HG03457 (cell line): ENCODE results near the gene IQSEC1.

ENCODE experiments used
- ATAC-seq: cut with Tn5 transposase; IDR thresholded peaks from one replicate; pipeline ENCODE4 v1.9.1; 2021; ENCODE audit warnings: moderate number of reproducible peaks; ENCODE audit not compliant: unreplicated experiment

Gene IQSEC1

GRCh38 chr3:12957824-12958792 is 115.1 kb downstream of the IQSEC1 start:
- no peak for ATAC-seq

GRCh38 chr3:12957339-12957738 is 115.9 kb downstream of the IQSEC1 start:
- ATAC-seq = no peak

- no peak for ATAC-seq
Observed at GRCh38 chr3:12956316-12956660, 116.9 kb downstream of the IQSEC1 start.

GRCh38 chr3:12955651-12956315 is 117.4 kb downstream of the IQSEC1 start:
- no peak for ATAC-seq

- ATAC-seq = peak; percentile 55
Observed at GRCh38 chr3:12954891-12955650, 118.2 kb downstream of the IQSEC1 start.

GRCh38 chr3:12954180-12954579 is 119.0 kb downstream of the IQSEC1 start:
- ATAC-seq = no peak

GRCh38 chr3:12953201-12953995 is 119.8 kb downstream of the IQSEC1 start:
- ATAC-seq = no peak

- ATAC-seq = no peak
Observed at GRCh38 chr3:12952343-12953200, 120.7 kb downstream of the IQSEC1 start.

GRCh38 chr3:12948891-12949711 is 124.1 kb downstream of the IQSEC1 start:
- ATAC-seq = no peak

GRCh38 chr3:12948371-12948770 is 124.9 kb downstream of the IQSEC1 start:
- ATAC-seq = no peak

- no peak for ATAC-seq
Observed at GRCh38 chr3:12947504-12948369, 125.5 kb downstream of the IQSEC1 start.

GRCh38 chr3:12946649-12947316 is 126.4 kb downstream of the IQSEC1 start:
- ATAC-seq = no peak

- no peak for ATAC-seq
Observed at GRCh38 chr3:12946251-12946648, 127.0 kb downstream of the IQSEC1 start.

- no peak for ATAC-seq
Observed at GRCh38 chr3:12944849-12945248, 128.4 kb downstream of the IQSEC1 start.

GRCh38 chr3:12944413-12944812 is 128.8 kb downstream of the IQSEC1 start:
- ATAC-seq = no peak

- no peak for ATAC-seq
Observed at GRCh38 chr3:12943124-12944021, 129.9 kb downstream of the IQSEC1 start.
